H1 (cell line): Measurements from ENCODE around the gene MRPS34.

Experiments
- YY1 ChIP-seq: IDR thresholded peaks from 2 replicates; pipeline ENCODE4 v1.6.1; 2011; ENCODE audit warnings: low read depth, mild to moderate bottlenecking, low read length
- TF ChIP-seq, protein P1 (sequence below): IDR thresholded peaks from 2 replicates; pipeline ENCODE4 v1.6.1; 2012; ENCODE audit warnings: low read length, inconsistent platforms

DNA sequence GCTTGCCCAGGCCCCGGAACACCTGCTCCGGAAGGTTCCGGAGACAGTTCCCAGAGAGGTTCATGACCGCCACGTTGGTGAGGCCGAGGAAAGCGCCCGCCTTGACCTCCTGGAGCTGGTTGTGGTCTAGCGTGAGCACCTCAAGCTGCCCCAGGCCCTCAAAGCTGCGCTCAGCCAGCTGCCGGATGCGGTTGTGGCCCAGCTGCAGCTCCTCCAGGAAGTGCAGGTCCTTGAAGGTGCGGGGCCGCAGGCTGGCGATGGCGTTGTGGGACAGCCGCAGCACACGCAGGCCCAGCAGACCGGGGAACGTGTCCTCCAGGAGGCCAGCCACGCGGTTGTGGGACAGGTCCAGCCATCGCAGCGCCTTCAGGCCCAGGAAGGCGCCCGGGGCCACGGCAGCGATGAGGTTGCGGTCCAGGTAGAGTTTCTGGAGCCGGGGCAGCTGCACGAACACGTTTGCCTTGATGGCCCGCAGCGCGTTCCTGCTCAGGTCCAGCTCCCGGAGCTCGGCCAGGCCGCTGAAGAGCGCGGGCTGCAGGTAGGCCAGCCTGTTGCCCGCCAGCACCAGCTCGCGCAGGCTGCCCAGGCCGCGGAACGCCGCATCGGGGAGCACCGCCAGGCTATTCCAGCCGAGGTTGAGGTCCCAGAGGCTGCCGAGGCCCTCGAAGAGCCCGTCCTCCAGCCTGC lies 18.5 kb upstream of the MRPS34 start:
- TF ChIP-seq YY1: no peak
- TF ChIP-seq, protein P1, sequence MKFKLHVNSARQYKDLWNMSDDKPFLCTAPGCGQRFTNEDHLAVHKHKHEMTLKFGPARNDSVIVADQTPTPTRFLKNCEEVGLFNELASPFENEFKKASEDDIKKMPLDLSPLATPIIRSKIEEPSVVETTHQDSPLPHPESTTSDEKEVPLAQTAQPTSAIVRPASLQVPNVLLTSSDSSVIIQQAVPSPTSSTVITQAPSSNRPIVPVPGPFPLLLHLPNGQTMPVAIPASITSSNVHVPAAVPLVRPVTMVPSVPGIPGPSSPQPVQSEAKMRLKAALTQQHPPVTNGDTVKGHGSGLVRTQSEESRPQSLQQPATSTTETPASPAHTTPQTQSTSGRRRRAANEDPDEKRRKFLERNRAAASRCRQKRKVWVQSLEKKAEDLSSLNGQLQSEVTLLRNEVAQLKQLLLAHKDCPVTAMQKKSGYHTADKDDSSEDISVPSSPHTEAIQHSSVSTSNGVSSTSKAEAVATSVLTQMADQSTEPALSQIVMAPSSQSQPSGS: no peak
